CD4-positive, alpha-beta T cell (primary cell): ENCODE measurements around the gene FARS2. TPM values are rescaled to one million over a fixed set of nuclear protein-coding genes. Genes with fewer than 3 reads are reported as not detected.

Experiments
- ATAC-seq: fragments of 200-7000 bp; cut with Tn5 transposase; one replicate; pipeline ENCODE4 v1.10.0; 2022; ENCODE audit warnings: mild to moderate bottlenecking; ENCODE audit not compliant: poor library complexity
- CTCF ChIA-PET: fragments of 350-600 bp; sonication (Branson Sonifier 250); formaldehyde crosslinking; loops from one replicate; lab custom pipeline; 2021; ENCODE audit warnings: antibody characterized with exemption, inconsistent platforms; lab: Charles Lee
- POLR2A ChIA-PET: fragments of 350-600 bp; sonication (Branson Sonifier 250); formaldehyde crosslinking; loops from one replicate; lab custom pipeline; 2021; ENCODE audit warnings: antibody characterized with exemption, inconsistent platforms; lab: Charles Lee
- DNase-seq, 14 experiments: peaks; one replicate each; pipeline ENCODE4 v3.0.0-alpha.2; 2013 to 2020; ENCODE audit warnings: mixed read lengths in 2 of 14
- H3K27ac ChIP-seq, 2 donors: one replicate each; pipeline versions ENCODE4 v1.5.1 to v1.7.0; 2013; ENCODE audit warnings: low read length in 2 of 2, low read depth in 1 of 2, mild to moderate bottlenecking in 1 of 2
- H3K27me3 ChIP-seq, 2 experiments: 1 replicate in 1 of 2; 2 replicates in 1 of 2; pipeline versions ENCODE4 v1.6.1 to v1.7.0; 2013; ENCODE audit warnings: low read length in 2 of 2, control low read depth in 1 of 2, mild to moderate bottlenecking in 1 of 2, moderate library complexity in 1 of 2; ENCODE audit not compliant: insufficient read depth in 2 of 2, control insufficient read depth in 1 of 2
- H3K36me3 ChIP-seq: one replicate; pipeline ENCODE4 v1.6.1; 2013; ENCODE audit warnings: low read length, control low read depth; ENCODE audit not compliant: insufficient read depth
- H3K4me1 ChIP-seq: one replicate; pipeline ENCODE4 v1.6.1; 2013; ENCODE audit warnings: low read length, control low read depth; ENCODE audit not compliant: insufficient read depth
- H3K4me3 ChIP-seq: one replicate; pipeline ENCODE4 v1.5.1; 2013; ENCODE audit warnings: mild to moderate bottlenecking, low read length, moderate library complexity
- H3K9me3 ChIP-seq, 2 experiments: 1 replicate in 1 of 2; 2 replicates in 1 of 2; pipeline versions ENCODE4 v1.6.1 to v1.7.0; 2013; ENCODE audit warnings: low read length in 2 of 2, mild to moderate bottlenecking in 2 of 2, control low read depth in 1 of 2, moderate library complexity in 1 of 2; ENCODE audit not compliant: control insufficient read depth in 1 of 2, insufficient read depth in 1 of 2
- H3K27ac Mint-ChIP-seq: one replicate; pipeline ENCODE4 v1.8.0; 2020; ENCODE audit warnings: mixed read lengths
- H3K27me3 Mint-ChIP-seq: one replicate; pipeline ENCODE4 v1.8.0; 2021; ENCODE audit warnings: mixed read lengths
- H3K36me3 Mint-ChIP-seq: one replicate; pipeline ENCODE4 v1.8.0; 2021; ENCODE audit warnings: low read depth, mixed read lengths
- H3K4me1 Mint-ChIP-seq: one replicate; pipeline ENCODE4 v1.8.0; 2021; ENCODE audit warnings: low read depth, mixed read lengths
- H3K4me3 Mint-ChIP-seq: one replicate; pipeline ENCODE4 v1.8.0; 2020; ENCODE audit warnings: mild to moderate bottlenecking, mixed read lengths
- H3K9me3 Mint-ChIP-seq: one replicate; pipeline ENCODE4 v1.8.0; 2020; ENCODE audit warnings: mixed read lengths
- CTCF ChIP-seq: fragments of 200-600 bp; IDR thresholded peaks from one replicate; pipeline ENCODE4 v1.8.0; 2022; ENCODE audit warnings: antibody characterized with exemption, mild to moderate bottlenecking
- intact Hi-C, 2 experiments: fragments of 100-400 bp; cut with DNase I in 1 of 2; cut with micrococcal nuclease in 1 of 2; formaldehyde crosslinking; loops; one replicate each; pipeline versions ENCODE4 v1.15.1 to v1.9.0; 2023 to 2025; cut with DNase I, micrococcal nuclease
- total RNA-seq, 174 experiments: library from RNA in 2 of 174; stranded (reverse) in 2 of 174; gene quantifications; one replicate each; pipeline ENCODE4 v1.2.3 and lab custom pipeline; 2021 to 2026

Gene FARS2
- total RNA-seq, 2 experiments from 2014 or later, result 12.6 to 12.8 TPM

GRCh38 chr6:5640614-5641013, 379.3 kb downstream of the FARS2 start:
- Histone ChIP-seq H3K4me1 (no peaks in the 10 kb centered on the region), H3K4me3 (no peak overlapping the region), H3K27me3 (no peaks in the 10 kb centered on the region), H3K9me3 (peaks cover 7 to 18% of the 10 kb centered on the region in 2 experiments), H3K36me3 (no peaks in the 10 kb centered on the region), H3K27ac (no peak overlapping the region)
- no peaks in the 10 kb centered on the region for H3K27me3 Mint-ChIP-seq
- H3K4me1 Mint-ChIP-seq, result no peaks in the 10 kb centered on the region
- H3K9me3 Mint-ChIP-seq, result no peaks in the 10 kb centered on the region
- intact Hi-C loops, result no loop called here
- H3K36me3 Mint-ChIP-seq, result peaks cover 45% of the 10 kb centered on the region
- DNase-seq (no peak), ATAC-seq (no peak)
- CTCF ChIA-PET, result no interaction called here
- no peak overlapping the region for H3K4me3 Mint-ChIP-seq
- no peak for TF ChIP-seq CTCF
- no peak overlapping the region for H3K27ac Mint-ChIP-seq
- POLR2A ChIA-PET, result no interaction called here

GRCh38 chr6:5644523-5645185, 383.3 kb downstream of the FARS2 start:
- H3K27me3 ChIP-seq, result no peaks in the 10 kb centered on the region
- POLR2A ChIA-PET, result no interaction called here
- no peak overlapping the region for H3K4me3 ChIP-seq
- Mint-ChIP-seq H3K9me3 (no peaks in the 10 kb centered on the region), H3K4me1 (no peaks in the 10 kb centered on the region), H3K4me3 (no peak overlapping the region), H3K27ac (no peak overlapping the region), H3K36me3 (peaks cover 21% of the 10 kb centered on the region), H3K27me3 (no peaks in the 10 kb centered on the region)
- ATAC-seq, result no peak
- intact Hi-C loops, result no loop called here
- H3K9me3 ChIP-seq, result peaks cover 7 to 10% of the 10 kb centered on the region in 2 experiments
- CTCF ChIA-PET, result no interaction called here
- H3K27ac ChIP-seq, result no peak overlapping the region
- H3K36me3 ChIP-seq, result no peaks in the 10 kb centered on the region
- H3K4me1 ChIP-seq, result no peaks in the 10 kb centered on the region
- no peak for TF ChIP-seq CTCF
- no peak for DNase-seq

GRCh38 chr6:5645328-5646290, 384.3 kb downstream of the FARS2 start:
- H3K9me3 ChIP-seq, result peaks cover 2 to 3% of the 10 kb centered on the region in 2 experiments
- H3K27me3 Mint-ChIP-seq, result no peaks in the 10 kb centered on the region
- no peaks in the 10 kb centered on the region for H3K9me3 Mint-ChIP-seq
- no peaks in the 10 kb centered on the region for H3K4me1 Mint-ChIP-seq
- H3K4me3 ChIP-seq, result no peak overlapping the region
- no peak overlapping the region for H3K27ac Mint-ChIP-seq
- DNase-seq (no peak), ATAC-seq (no peak)
- POLR2A ChIA-PET, result no interaction called here
- H3K4me3 Mint-ChIP-seq, result no peak overlapping the region
- no peaks in the 10 kb centered on the region for H3K4me1 ChIP-seq
- CTCF ChIA-PET, result no interaction called here
- no peaks in the 10 kb centered on the region for H3K27me3 ChIP-seq
- H3K27ac ChIP-seq, result no peak overlapping the region
- TF ChIP-seq CTCF, result no peak
- peaks cover 13% of the 10 kb centered on the region for H3K36me3 Mint-ChIP-seq
- intact Hi-C loops, result no loop called here
- H3K36me3 ChIP-seq, result no peaks in the 10 kb centered on the region
